ENCODE results near the gene ZNF275.

DNA sequence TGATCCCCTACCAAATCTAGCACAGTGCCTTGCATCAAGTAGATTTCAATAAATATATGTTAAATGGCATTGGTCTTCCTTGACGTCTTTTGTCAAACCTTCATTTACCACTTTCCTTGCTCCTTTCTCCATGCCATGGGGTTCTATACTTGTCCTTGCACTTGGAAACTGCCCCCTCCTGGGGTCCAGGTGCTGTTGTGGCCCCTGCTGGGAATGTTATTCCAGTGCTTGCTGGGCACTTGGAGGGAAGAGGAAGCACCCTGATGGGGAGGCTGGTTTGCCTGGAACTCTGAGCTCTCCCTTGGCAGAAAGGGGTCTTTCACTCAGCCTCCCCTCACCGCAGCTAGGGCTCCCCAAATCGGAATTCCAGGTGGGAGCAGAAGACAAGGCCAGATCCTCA lies 18.9 kb downstream of the ZNF275 start:
- TF ChIP-seq, protein P1, sequence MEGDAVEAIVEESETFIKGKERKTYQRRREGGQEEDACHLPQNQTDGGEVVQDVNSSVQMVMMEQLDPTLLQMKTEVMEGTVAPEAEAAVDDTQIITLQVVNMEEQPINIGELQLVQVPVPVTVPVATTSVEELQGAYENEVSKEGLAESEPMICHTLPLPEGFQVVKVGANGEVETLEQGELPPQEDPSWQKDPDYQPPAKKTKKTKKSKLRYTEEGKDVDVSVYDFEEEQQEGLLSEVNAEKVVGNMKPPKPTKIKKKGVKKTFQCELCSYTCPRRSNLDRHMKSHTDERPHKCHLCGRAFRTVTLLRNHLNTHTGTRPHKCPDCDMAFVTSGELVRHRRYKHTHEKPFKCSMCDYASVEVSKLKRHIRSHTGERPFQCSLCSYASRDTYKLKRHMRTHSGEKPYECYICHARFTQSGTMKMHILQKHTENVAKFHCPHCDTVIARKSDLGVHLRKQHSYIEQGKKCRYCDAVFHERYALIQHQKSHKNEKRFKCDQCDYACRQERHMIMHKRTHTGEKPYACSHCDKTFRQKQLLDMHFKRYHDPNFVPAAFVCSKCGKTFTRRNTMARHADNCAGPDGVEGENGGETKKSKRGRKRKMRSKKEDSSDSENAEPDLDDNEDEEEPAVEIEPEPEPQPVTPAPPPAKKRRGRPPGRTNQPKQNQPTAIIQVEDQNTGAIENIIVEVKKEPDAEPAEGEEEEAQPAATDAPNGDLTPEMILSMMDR (conservative IDR thresholded peaks at IDR 0.05; ENCODE audit: low read length), result no peak
- TF ChIP-seq EZH2phosphoT487 (IDR thresholded peaks at IDR 0.05; ENCODE audit: borderline replicate concordance), result no peak

Data from Loucy (cell line).